Measurements from ENCODE around the gene PBRM1. TPM values are rescaled to one million over a fixed set of nuclear protein-coding genes. Genes with fewer than 3 reads are reported as not detected.
A peak's percentile ranks its signal among the peaks of the same experiment; 100 is the strongest.

Gene PBRM1
- total and polyA plus RNA-seq, 11 donors, result 8.5 to 61.7 (median 44.4) TPM

- DNase-seq, result peak in 1 of 5 donors; percentile 32
Measured at GRCh38 chr3:52683611-52684010, 2.1 kb downstream of the PBRM1 start.

GRCh38 chr3:52682016-52682415 is 3.7 kb downstream of the PBRM1 start:
- ATAC-seq, result peak in 2 of 4 donors; percentile 9 to 25

More at GRCh38 chr3:52683611-52684010, 2.1 kb downstream of the PBRM1 start:
- Histone ChIP-seq H3K36me3 (peaks cover 0 to 51% (median 32%) of the 10 kb centered on the region in 9 donors), H3K27me3 (no peaks in the 10 kb centered on the region), H3K4me1 (peaks cover 16 to 87% (median 50%) of the 10 kb centered on the region in 12 donors), H3K4me3 (no peak overlapping the region), H3K27ac (peak overlapping the region in 1 of 12 donors; percentile 98), H3K9me3 (no peaks in the 10 kb centered on the region)
- ATAC-seq, result no peak
- TF ChIP-seq POLR2A (IDR thresholded peaks at IDR 0.05), result no peak
- TF ChIP-seq, protein P1, sequence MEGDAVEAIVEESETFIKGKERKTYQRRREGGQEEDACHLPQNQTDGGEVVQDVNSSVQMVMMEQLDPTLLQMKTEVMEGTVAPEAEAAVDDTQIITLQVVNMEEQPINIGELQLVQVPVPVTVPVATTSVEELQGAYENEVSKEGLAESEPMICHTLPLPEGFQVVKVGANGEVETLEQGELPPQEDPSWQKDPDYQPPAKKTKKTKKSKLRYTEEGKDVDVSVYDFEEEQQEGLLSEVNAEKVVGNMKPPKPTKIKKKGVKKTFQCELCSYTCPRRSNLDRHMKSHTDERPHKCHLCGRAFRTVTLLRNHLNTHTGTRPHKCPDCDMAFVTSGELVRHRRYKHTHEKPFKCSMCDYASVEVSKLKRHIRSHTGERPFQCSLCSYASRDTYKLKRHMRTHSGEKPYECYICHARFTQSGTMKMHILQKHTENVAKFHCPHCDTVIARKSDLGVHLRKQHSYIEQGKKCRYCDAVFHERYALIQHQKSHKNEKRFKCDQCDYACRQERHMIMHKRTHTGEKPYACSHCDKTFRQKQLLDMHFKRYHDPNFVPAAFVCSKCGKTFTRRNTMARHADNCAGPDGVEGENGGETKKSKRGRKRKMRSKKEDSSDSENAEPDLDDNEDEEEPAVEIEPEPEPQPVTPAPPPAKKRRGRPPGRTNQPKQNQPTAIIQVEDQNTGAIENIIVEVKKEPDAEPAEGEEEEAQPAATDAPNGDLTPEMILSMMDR (IDR thresholded peaks at IDR 0.05), result no peak
- 45 to 81% (median 71%) methylated on average over 6 of the region's 6 CpGs for WGBS, 4 donors
- intact Hi-C loops (cut with DNase I), result loop anchor here in 9 of 10 donors (5.0 to 10.0 kb wide), 4 partner anchors 146 to 229 kb away; partner anchors contain the start of genes NISCH (in 1 of the 9), TNNC1 (in 1 of the 9) and UQCC5 (in 1 of the 9)

DNA sequence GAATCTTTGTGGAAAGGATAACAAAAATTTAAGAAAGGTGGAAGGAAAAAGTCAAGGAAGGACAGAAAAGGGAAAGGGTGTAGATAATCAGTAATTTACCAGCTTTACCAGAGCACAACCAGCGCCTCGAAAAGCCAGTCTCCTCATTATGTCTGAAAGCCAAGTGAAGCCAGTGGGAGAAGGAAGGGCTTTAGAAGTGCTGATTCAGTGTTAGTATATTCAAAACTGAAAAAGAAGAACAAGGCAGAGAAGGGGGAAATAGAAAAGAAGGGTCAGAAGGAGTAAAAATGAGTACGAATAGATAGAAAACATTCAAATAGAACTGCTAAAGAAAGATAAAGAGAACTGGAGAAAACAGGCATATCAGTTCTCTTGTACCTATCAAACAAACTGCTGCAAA is 4.1 kb downstream of the PBRM1 start:
- TF ChIP-seq, protein P1 (IDR thresholded peaks at IDR 0.05), result no peak
- TF ChIP-seq POLR2A (IDR thresholded peaks at IDR 0.05), result no peak
- Histone ChIP-seq H3K4me3 (peak overlapping the region in 1 of 12 donors; percentile 23), H3K27ac (peak overlapping the region in 11 of 12 donors; percentile 1 to 79 (median 48)), H3K36me3 (peaks cover 0 to 52% (median 38%) of the 10 kb centered on the region in 9 donors), H3K4me1 (peaks cover 14 to 75% (median 45%) of the 10 kb centered on the region in 12 donors), H3K27me3 (no peaks in the 10 kb centered on the region), H3K9me3 (no peaks in the 10 kb centered on the region)
- WGBS, 4 donors, result 62 to 70% (median 66%) methylated on average over 3 of the region's 3 CpGs
- DNase-seq (no peak), ATAC-seq (no peak)
- intact Hi-C loops (cut with DNase I), result loop anchor here in 9 of 10 donors (5.0 to 10.0 kb wide), 4 partner anchors 144 to 227 kb away; partner anchors contain the start of genes NISCH (in 1 of the 9), TNNC1 (in 1 of the 9) and UQCC5 (in 1 of the 9)

More at GRCh38 chr3:52682016-52682415, 3.7 kb downstream of the PBRM1 start:
- Histone ChIP-seq H3K27me3 (no peaks in the 10 kb centered on the region), H3K4me1 (peaks cover 16 to 79% (median 49%) of the 10 kb centered on the region in 12 donors), H3K36me3 (peaks cover 0 to 51% (median 34%) of the 10 kb centered on the region in 9 donors), H3K9me3 (no peaks in the 10 kb centered on the region), H3K27ac (peak overlapping the region in 11 of 12 donors; percentile 1 to 79 (median 48)), H3K4me3 (peak overlapping the region in 1 of 12 donors; percentile 23)
- intact Hi-C loops (cut with DNase I), result loop anchor here in 9 of 10 donors (5.0 to 10.0 kb wide), 4 partner anchors 145 to 227 kb away; partner anchors contain the start of genes NISCH (in 1 of the 9), TNNC1 (in 1 of the 9) and UQCC5 (in 1 of the 9)
- DNase-seq, result peak in 1 of 5 donors; percentile 22
- TF ChIP-seq, protein P1 (IDR thresholded peaks at IDR 0.05), result peak in 2 of 12 donors; percentile 16 to 36
- TF ChIP-seq POLR2A (IDR thresholded peaks at IDR 0.05), result no peak

- H3K9me3 ChIP-seq, result no peaks in the 10 kb centered on the region
- TF ChIP-seq, protein P1 (IDR thresholded peaks at IDR 0.05), result no peak
- TF ChIP-seq POLR2A (IDR thresholded peaks at IDR 0.05), result no peak
- H3K36me3 ChIP-seq, result peaks cover 0 to 66% (median 52%) of the 10 kb centered on the region in 9 donors
- 37 to 56% (median 41%) methylated on average over 1 of the region's 1 CpG for WGBS, 4 donors
- no peak overlapping the region for H3K4me3 ChIP-seq
- peaks cover 9 to 65% (median 39%) of the 10 kb centered on the region in 12 donors for H3K4me1 ChIP-seq
- intact Hi-C loops (cut with DNase I), result loop anchor here in 9 of 10 donors (5.0 to 10.0 kb wide), 5 partner anchors 143 to 255 kb away; partner anchors contain the start of genes NISCH (in 1 of the 9), TNNC1 (in 1 of the 9) and UQCC5 (in 1 of the 9)
- DNase-seq (no peak), ATAC-seq (no peak)
- no peaks in the 10 kb centered on the region for H3K27me3 ChIP-seq
- peak overlapping the region in 2 of 12 donors; percentile 7 to 29 for H3K27ac ChIP-seq
Measured at GRCh38 chr3:52679811-52680210, 5.9 kb downstream of the PBRM1 start.

All from heart left ventricle (tissue), 16 donors.